GM12873 (cell line): Measurements from ENCODE around the gene CMTM4.

Experiments
- TF ChIP-seq, protein P1 (sequence below): IDR thresholded peaks from 2 replicates; pipeline ENCODE4 v1.5.1; 2012; ENCODE audit warnings: low read depth, mild to moderate bottlenecking, moderate library complexity, low read length, control low read depth; ENCODE audit not compliant: insufficient read depth; ENCODE audit errors: missing control alignments

CMTM4 gene

GRCh38 chr16:66568355-66568754, 128.2 kb downstream of the CMTM4 start:
- TF ChIP-seq, protein P1, sequence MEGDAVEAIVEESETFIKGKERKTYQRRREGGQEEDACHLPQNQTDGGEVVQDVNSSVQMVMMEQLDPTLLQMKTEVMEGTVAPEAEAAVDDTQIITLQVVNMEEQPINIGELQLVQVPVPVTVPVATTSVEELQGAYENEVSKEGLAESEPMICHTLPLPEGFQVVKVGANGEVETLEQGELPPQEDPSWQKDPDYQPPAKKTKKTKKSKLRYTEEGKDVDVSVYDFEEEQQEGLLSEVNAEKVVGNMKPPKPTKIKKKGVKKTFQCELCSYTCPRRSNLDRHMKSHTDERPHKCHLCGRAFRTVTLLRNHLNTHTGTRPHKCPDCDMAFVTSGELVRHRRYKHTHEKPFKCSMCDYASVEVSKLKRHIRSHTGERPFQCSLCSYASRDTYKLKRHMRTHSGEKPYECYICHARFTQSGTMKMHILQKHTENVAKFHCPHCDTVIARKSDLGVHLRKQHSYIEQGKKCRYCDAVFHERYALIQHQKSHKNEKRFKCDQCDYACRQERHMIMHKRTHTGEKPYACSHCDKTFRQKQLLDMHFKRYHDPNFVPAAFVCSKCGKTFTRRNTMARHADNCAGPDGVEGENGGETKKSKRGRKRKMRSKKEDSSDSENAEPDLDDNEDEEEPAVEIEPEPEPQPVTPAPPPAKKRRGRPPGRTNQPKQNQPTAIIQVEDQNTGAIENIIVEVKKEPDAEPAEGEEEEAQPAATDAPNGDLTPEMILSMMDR = no peak

DNA sequence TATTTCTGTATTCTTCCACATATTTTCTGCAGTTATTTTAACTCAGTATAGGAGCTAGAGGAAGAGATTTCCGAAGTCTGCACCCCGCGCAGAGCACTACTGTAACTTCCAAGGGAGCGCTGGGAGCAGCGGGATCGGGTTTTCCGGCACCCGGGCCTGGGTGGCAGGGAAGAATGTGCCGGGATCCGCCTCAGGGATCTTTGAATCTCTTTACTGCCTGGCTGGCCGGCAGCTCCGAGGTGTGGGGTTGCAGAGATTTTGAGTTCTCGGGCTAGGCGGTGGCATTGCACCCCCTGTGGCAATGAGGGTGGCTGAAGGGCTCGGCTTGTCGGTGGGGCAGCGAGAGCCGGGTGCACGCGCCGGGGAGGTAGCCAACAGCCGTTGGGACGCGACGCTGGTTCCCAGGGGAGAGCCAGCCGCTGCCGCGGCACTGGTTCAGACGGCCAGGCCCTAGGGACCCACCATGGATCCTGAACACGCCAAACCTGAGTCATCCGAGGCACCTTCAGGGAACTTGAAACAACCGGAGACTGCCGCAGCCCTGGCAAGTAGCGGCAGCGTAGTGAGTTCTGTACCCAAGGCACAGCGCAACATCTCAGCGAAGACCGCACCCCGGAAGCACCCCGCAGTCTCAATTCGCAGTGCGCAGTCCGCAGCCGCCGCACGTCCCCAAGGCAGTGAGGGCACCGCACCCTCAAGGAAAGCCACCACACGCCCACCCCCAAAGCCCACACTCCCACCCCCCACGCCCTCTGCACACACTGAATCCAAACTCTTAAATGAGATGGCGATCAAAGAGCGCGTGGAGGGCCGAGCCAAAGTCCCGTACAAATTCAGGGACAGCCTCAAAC, 130.3 kb downstream of the CMTM4 start, which contains the start of gene CMTM1:
TSS of gene CMTM1 (plus strand) at position 389 of the 851 bp plus-strand sequence. CDS start at position 464, 75 bp downstream.
- TF ChIP-seq, protein P1 = no peak
